HK-2 (cell line): Measurements from ENCODE around the gene SMIM44.
A peak's percentile ranks its signal among the peaks of the same experiment; 100 is the strongest.

Source experiments
- DNase-seq: peaks from one replicate; pipeline ENCODE4 v3.0.0-alpha.2; 2018; ENCODE audit not compliant: unreplicated experiment

SMIM44 gene

DNA sequence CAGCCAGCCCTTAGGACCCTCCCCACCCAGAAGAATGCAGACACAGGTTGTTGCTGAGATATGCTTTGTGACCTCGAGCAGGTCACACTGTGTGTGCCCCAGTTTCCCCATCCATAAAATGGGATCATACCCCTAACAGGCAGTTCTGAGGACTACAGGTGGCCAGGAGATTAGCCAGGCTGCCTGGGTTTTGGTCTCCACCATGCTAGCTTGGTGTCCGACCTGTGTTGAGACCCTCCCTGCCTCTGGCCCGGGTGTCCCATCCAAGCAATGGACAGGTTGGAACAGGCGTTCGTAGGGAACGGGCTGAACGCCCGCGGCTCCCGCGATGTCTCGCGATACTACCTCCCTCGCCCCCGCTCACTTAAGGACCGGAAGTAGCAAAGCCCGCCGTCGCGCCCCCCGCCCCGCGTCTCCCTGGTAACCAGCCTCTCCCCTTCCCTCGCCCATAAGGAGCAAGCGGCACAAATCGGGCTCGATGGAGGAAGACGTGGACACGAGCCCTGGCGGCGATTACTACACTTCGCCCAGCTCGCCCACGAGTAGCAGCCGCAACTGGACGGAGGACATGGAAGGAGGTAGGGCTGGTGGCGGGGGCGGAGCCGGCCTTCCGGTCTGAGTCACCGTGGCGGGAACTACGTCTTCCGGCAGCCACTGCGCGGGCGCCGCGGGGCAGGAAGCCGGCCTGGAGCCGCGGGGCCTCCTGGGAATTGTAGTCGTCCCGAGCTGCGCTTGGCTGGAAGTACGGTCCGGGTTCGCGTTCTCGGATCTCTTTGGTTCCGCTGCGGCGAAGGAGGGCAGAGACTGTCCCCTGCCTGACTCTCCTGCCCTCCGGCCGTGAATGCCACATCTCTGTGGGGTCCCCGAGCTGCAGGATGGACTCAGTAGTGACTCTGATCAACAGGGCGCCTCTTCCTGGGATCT, 48.3 kb downstream of the SMIM44 start:
- peak; percentile 96 for DNase-seq

DNA sequence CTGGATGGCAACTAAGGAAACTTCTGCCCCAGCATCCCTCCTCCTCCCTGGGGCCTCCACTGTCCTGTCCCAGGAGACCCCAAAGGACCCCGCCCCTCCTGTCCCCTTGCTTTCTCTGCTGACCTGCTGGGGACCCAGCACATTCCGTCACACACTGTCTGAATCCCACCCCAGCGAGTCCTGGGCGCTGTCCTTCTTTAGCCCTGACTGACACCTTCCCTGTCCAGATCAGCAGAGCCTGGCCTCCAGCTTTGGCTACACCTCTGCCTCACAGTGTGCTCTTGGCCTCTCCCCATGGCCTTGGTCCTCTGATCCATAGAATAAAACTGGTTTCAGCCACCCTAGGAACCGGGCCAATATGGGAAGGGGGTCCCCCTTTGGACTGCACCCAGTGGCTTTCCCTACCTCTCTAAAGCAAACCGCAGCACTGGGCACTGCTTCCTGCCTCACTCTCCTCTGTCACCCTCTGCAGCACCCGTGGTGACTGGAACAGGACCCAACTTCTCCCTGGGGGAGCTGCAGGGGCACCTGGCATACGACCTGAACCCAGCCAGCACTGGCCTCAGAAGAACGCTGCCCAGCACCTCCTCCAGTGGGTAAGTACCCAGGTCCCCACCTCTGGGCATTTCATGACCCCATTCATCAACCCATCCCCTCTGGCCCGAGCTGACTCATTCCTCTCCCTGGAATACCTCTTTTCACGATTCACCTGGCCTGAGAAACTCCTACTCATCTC, 49.3 kb downstream of the SMIM44 start:
- no peak for DNase-seq

DNA sequence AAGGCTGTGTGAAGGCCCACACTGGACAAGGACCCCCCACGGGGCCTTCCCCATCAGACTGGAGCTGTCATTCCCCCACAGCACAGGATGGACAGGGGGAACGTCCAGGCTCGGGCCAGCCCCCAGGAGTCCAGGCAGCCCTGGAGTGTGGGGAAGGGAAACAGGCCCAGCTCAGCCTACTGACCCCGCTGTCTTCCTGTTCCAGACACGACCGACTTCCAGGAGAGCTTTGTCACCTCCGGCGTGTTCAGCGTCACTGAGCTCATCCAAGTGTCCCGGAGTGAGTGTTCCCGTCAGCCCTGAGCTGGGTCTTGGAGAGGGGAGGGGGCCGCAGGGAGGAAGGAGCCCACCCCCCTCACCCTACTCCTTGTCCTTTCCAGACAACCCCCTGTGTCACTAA, 49.9 kb downstream of the SMIM44 start:
- DNase-seq: no peak
